GM19372 (cell line): Measurements from ENCODE around the gene ITGB4.
"Not testable (repeated sequence)": the region's sequence is repeated elsewhere in the genome, so short reads cannot be mapped to it uniquely, and the experiment has no call there.

ENCODE experiments used
- ATAC-seq: cut with Tn5 transposase; IDR thresholded peaks from one replicate; pipeline ENCODE4 v1.9.1; 2021; ENCODE audit warnings: mild to moderate bottlenecking, low read depth, moderate library complexity; ENCODE audit not compliant: unreplicated experiment

Gene ITGB4

DNA sequence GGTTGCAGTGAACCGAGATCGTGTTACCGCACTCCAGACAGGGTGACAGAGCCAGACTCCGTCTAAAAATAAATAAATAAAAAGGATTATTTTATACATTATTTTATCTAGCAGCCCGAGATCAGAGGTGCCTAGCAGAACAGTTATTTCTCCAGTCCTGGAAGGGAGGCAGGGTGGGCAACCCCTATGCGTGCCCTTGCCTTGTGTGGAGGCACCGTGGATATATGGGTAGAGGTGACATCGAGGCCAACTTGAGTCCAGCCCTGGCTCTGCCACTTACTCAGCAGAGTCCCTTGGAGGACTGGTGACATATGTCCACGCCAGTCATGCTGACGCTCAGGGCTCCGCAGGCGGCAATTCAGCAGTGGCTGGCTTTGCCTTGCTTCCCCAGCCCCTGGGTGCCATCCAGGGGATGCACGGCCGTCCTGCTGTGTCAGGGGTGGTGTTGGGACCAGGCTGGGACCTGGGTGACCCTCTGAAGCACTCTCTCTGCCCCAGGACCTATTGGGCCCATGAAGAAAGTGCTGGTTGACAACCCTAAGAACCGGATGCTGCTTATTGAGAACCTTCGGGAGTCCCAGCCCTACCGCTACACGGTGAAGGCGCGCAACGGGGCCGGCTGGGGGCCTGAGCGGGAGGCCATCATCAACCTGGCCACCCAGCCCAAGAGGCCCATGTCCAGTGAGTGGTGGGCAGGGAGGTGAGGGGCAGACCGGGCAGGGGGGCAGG, 30.6 kb downstream of the ITGB4 start:
- no peak for ATAC-seq

- no peak for ATAC-seq
Observed at GRCh38 chr17:75752405-75752709, 31.1 kb downstream of the ITGB4 start.

GRCh38 chr17:75752802-75753513, 31.7 kb downstream of the ITGB4 start:
- no peak for ATAC-seq

DNA sequence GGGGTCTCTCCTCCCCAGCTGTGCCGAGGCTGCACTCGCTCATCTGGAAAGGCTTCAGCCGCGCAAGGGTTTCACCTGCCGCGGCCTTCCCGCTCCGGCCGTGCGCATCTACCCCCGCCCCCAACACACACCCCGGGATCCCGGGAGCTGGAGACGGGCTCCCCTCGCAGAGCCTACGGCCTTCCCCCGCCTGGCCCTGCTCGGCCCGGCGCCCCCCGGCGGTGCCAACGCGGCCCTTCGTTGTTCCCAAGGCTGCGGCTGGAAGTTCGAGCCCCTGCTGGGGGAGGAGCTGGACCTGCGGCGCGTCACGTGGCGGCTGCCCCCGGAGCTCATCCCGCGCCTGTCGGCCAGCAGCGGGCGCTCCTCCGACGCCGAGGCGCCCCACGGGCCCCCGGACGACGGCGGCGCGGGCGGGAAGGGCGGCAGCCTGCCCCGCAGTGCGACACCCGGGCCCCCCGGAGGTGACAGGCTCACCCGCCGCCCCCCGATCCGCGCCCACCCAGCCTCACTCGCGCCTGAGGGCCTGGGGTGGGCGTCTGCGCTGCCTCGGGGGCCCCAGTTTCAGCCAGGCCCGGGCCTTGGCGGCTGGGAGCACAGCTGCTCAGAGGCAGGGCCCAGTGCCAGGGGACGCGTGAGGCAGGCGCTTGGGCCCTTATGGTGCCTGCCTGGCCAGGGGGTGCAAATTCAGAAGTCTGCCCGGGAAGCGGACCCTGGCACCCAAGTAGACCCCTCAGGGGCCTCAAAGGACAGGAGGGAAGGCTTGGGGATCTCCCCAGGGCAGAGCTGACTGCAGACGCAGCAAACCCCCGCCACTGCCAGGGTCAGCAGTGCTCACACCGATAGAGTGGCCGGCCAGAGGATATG, 32.5 kb downstream of the ITGB4 start:
- no peak for ATAC-seq

GRCh38 chr17:75754378-75755204, 33.3 kb downstream of the ITGB4 start:
- ATAC-seq = no peak

GRCh38 chr17:75755205-75755901, 34.1 kb downstream of the ITGB4 start:
- no peak for ATAC-seq

DNA sequence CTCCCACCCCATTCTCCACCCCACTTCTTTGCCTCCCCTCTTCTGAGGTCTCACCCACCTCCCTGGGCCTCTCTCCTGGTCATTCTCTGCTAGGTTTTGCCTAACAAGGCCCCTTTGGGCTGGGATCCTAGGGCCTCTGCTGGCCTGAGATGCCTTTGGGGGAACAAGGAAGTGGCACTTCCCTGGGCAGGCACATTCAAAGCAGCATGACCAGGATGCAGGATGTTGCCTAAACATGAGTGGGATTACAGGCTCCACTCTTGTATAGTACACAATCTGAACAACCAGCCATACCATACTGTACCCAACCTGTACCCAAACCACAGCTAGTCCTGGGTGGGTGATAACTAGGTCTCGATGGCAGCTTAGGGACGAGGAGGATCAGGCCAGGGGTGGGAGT, 34.7 kb downstream of the ITGB4 start:
- no peak for ATAC-seq

DNA sequence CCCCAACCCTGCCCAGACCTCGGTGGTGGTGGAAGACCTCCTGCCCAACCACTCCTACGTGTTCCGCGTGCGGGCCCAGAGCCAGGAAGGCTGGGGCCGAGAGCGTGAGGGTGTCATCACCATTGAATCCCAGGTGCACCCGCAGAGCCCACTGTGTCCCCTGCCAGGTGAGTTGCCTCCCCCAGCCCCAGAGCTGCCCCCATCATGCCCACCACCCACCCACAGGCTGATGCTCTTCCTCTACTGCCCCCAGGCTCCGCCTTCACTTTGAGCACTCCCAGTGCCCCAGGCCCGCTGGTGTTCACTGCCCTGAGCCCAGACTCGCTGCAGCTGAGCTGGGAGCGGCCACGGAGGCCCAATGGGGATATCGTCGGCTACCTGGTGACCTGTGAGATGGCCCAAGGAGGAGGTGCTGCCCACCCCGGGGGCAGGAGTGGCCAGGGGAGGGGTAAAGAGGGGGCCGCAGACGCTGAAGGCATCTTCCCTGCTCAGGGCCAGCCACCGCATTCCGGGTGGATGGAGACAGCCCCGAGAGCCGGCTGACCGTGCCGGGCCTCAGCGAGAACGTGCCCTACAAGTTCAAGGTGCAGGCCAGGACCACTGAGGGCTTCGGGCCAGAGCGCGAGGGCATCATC, 35.3 kb downstream of the ITGB4 start:
- ATAC-seq = no peak

GRCh38 chr17:75757086-75757681, 35.9 kb downstream of the ITGB4 start:
- no peak for ATAC-seq

DNA sequence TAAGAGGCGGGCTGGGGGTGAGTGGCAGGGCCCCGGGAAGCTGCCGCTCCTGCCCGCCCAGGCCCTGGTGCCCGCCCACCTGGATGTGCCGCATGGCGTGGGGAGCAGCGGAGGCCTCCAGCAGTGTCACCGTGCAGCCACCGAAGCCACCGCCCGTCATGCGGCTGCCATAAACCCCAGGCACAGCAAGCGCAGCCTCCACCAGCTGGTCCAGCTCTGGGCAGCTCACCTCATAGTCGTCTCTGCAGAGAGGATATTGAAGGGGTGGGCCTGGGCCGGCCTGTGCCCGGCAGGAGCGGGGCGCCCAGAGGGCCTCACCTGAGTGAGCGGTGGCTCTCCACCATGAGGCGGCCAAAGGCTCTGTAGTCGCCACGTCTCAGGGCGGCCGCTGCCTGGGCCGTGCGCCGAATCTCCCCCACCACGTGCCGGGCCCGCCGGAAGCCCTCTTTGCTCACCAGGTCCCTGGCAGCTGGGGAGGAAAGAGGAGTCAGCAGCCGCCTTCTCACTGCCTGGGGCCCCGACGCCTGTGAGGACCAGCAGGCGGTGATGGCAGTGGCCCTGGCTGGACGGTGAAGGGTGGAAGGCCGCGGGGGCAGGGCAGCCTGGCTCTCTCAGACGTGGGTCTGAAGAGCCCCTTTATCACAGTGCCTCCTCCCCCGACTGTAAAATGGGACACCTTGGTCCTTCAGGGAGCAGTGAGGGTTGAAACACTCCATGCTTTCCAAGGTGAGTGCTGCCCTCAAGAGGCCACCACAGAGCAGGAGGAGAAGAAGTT, 37.1 kb downstream of the ITGB4 start:
- ATAC-seq = no peak

DNA sequence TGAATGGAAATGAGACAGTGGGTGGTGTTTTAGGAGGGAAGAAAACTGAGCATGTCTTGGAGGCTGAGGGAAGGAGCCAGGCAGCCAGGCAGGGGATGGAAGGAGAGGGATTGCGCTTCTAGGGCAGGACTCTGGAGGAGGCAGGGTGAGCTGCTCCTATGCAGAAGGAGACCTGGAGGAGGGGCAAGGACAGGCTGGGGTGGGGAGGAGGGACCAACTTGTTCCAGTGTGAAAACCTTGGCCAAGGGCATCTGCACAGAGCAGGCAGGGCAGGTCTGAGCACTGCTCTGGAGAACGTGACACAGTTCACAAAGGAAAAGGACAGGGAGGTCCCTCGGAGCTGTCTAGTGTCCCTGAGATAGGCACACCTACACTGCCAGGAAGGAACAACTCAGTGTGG, 38.2 kb downstream of the ITGB4 start:
- ATAC-seq = no peak

DNA sequence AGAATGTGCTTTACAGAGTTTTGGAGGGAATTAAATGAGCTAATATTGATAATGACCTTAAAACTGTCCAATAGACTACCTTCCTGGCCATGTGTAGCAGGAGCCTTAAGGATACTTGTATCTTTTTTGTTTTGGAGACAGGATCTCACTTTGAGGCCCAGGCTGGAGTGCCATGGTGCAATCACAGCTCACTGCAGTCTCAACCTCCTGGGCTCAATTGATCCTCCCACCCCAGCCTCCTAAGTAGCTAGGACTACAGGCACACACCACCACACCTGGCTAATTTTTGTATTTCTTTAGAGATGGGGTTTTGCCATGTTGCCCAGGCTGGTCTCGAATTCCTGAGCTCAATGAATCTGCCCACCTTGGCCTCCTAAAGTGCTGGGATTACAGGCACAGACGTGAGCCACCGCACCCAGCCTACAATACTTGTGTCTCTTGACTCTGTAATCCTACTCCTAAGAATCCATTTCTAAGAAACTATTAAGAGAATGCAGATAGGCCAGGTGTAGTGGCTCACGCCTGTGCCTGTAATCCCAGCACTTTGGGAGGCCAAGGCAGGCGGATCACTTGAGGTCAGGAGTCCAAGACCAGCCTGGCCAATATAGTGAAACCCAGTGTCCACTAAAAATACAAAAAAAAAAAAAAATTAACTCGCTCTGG, 38.9 kb downstream of the ITGB4 start:
- ATAC-seq = not testable (repeated sequence)

GRCh38 chr17:75762513-75763268, 41.4 kb downstream of the ITGB4 start:
- no peak for ATAC-seq

- ATAC-seq = no peak
Observed at GRCh38 chr17:75763269-75763607, 42.0 kb downstream of the ITGB4 start.

- ATAC-seq = no peak
Observed at GRCh38 chr17:75763613-75764416, 42.6 kb downstream of the ITGB4 start.

- ATAC-seq = no peak
Observed at GRCh38 chr17:75764417-75764710, 43.1 kb downstream of the ITGB4 start.
